Mesenchymal stem cell (in vitro differentiated cells and primary cell): ENCODE measurements around the gene IGSF9B.

Experiments
- DNase-seq: peaks from one replicate; pipeline ENCODE4 v3.0.0-alpha.2; 2013
- H2AFZ ChIP-seq: one replicate; pipeline ENCODE4 v1.6.1; 2013; ENCODE audit warnings: low read depth, mild to moderate bottlenecking, control low read depth, inconsistent platforms, low read length, moderate library complexity
- H2AK5ac ChIP-seq: 2 replicates; pipeline ENCODE4 v1.6.1; 2013; ENCODE audit warnings: low read length, moderate library complexity, mild to moderate bottlenecking, inconsistent platforms; ENCODE audit not compliant: severe bottlenecking
- H2BK120ac ChIP-seq: one replicate; pipeline ENCODE4 v1.6.1; 2013; ENCODE audit warnings: low read depth, mild to moderate bottlenecking, inconsistent platforms, low read length, moderate library complexity
- H2BK12ac ChIP-seq, 2 experiments: one replicate each; pipeline ENCODE4 v1.6.1; 2013; ENCODE audit warnings: inconsistent platforms in 2 of 2, low read length in 2 of 2, mild to moderate bottlenecking in 2 of 2, moderate library complexity in 2 of 2, control low read depth in 1 of 2
- H2BK15ac ChIP-seq: one replicate; pipeline ENCODE4 v1.6.1; 2013; ENCODE audit warnings: mild to moderate bottlenecking, low read depth, inconsistent platforms; ENCODE audit not compliant: poor library complexity, severe bottlenecking
- H2BK5ac ChIP-seq: 2 replicates; pipeline ENCODE4 v1.6.1; 2013; ENCODE audit warnings: low read depth, mild to moderate bottlenecking, low read length, control low read depth, inconsistent platforms; ENCODE audit not compliant: poor library complexity, severe bottlenecking
- H3K14ac ChIP-seq, 2 experiments: one replicate each; pipeline ENCODE4 v1.6.1; 2013; ENCODE audit warnings: inconsistent platforms in 2 of 2, low read length in 2 of 2, control low read depth in 1 of 2, mild to moderate bottlenecking in 1 of 2, moderate library complexity in 1 of 2
- H3K18ac ChIP-seq, 2 experiments: one replicate each; pipeline ENCODE4 v1.6.1; 2013; ENCODE audit warnings: inconsistent platforms in 2 of 2, low read length in 2 of 2, control low read depth in 1 of 2, low read depth in 1 of 2, mild to moderate bottlenecking in 1 of 2
- H3K23ac ChIP-seq, 2 experiments: one replicate each; pipeline ENCODE4 v1.6.1; 2013; ENCODE audit warnings: inconsistent platforms in 2 of 2, low read length in 2 of 2, mild to moderate bottlenecking in 2 of 2, moderate library complexity in 2 of 2, control low read depth in 1 of 2
- H3K27ac ChIP-seq: 2 replicates; pipeline ENCODE4 v1.5.1; 2013; ENCODE audit warnings: mild to moderate bottlenecking, moderate library complexity, low read length, control low read depth, inconsistent platforms; ENCODE audit not compliant: poor library complexity, severe bottlenecking
- H3K27me3 ChIP-seq, 2 experiments: 2 replicates each; pipeline versions ENCODE4 v1.6.1 to v1.7.0; 2013; ENCODE audit warnings: low read length in 2 of 2, mild to moderate bottlenecking in 2 of 2, moderate library complexity in 2 of 2, control low read depth in 1 of 2, inconsistent platforms in 1 of 2; ENCODE audit not compliant: control insufficient read depth in 1 of 2, insufficient read depth in 1 of 2
- H3K36me3 ChIP-seq, 2 experiments: 2 replicates each; pipeline versions ENCODE4 v1.6.1 to v1.7.0; 2013; ENCODE audit warnings: low read length in 2 of 2, control low read depth in 1 of 2, inconsistent platforms in 1 of 2, low read depth in 1 of 2, mild to moderate bottlenecking in 1 of 2; ENCODE audit not compliant: insufficient read depth in 2 of 2, control insufficient read depth in 1 of 2
- H3K4ac ChIP-seq, 2 experiments: one replicate each; pipeline ENCODE4 v1.6.1; 2013; ENCODE audit warnings: inconsistent platforms in 2 of 2, low read length in 2 of 2, mild to moderate bottlenecking in 2 of 2, moderate library complexity in 2 of 2, control low read depth in 1 of 2, low read depth in 1 of 2
- H3K4me1 ChIP-seq: 2 replicates; pipeline ENCODE4 v1.6.1; 2013; ENCODE audit warnings: low read depth, low read length, control low read depth; ENCODE audit not compliant: control insufficient read depth, insufficient read depth
- H3K4me2 ChIP-seq: 2 replicates; pipeline ENCODE4 v1.6.1; 2013; ENCODE audit warnings: low read length, mild to moderate bottlenecking, inconsistent platforms; ENCODE audit not compliant: poor library complexity, severe bottlenecking
- H3K4me3 ChIP-seq, 2 experiments: 2 replicates each; pipeline versions ENCODE4 v1.5.1 to v1.7.0; 2013; ENCODE audit warnings: low read length in 2 of 2, mild to moderate bottlenecking in 2 of 2, control low read depth in 1 of 2, low read depth in 1 of 2; ENCODE audit not compliant: insufficient read depth in 1 of 2
- H3K79me1 ChIP-seq: replicated peaks from 2 replicates; pipeline ENCODE4 v1.6.1; 2013; ENCODE audit warnings: mild to moderate bottlenecking, control low read depth, low read length, inconsistent platforms; ENCODE audit not compliant: poor library complexity, severe bottlenecking
- H3K9ac ChIP-seq: 2 replicates; pipeline ENCODE4 v1.7.0; 2013; ENCODE audit warnings: mild to moderate bottlenecking, low read length, moderate library complexity
- H3K9me3 ChIP-seq: 2 replicates; pipeline ENCODE4 v1.7.0; 2013; ENCODE audit warnings: mild to moderate bottlenecking, low read length; ENCODE audit not compliant: control insufficient read depth
- H4K8ac ChIP-seq: one replicate; pipeline ENCODE4 v1.6.1; 2013; ENCODE audit warnings: inconsistent platforms, mild to moderate bottlenecking, low read length, moderate library complexity
- H4K91ac ChIP-seq: one replicate; pipeline ENCODE4 v1.6.1; 2013; ENCODE audit warnings: mild to moderate bottlenecking, low read length, inconsistent platforms
- WGBS: methylation state at CpG from one replicate; pipeline ENCODE4 v1.1.7; 2013; ENCODE audit warnings: mixed read lengths; 5-methylcytosine and 5-hydroxymethylcytosine counted together

IGSF9B gene

GRCh38 chr11:133898770-133899115 is 58.0 kb downstream of the IGSF9B start:
- H4K8ac ChIP-seq: no peak overlapping the region
- no peak overlapping the region for H3K9ac ChIP-seq
- no peak for DNase-seq
- H2BK120ac ChIP-seq: no peak overlapping the region
- H2BK15ac ChIP-seq: no peak overlapping the region
- no peak overlapping the region for H3K27ac ChIP-seq
- no peaks in the 10 kb centered on the region for H3K36me3 ChIP-seq
- peaks cover 0 to 10% of the 10 kb centered on the region in 2 experiments for H3K27me3 ChIP-seq
- no peaks in the 10 kb centered on the region for H3K79me1 ChIP-seq
- WGBS: 78% methylated on average over 5 of the region's 5 CpGs
- H3K14ac ChIP-seq: no peak overlapping the region
- no peak overlapping the region for H2BK12ac ChIP-seq
- H3K9me3 ChIP-seq: no peaks in the 10 kb centered on the region
- H2AK5ac ChIP-seq: no peak overlapping the region
- H2AFZ ChIP-seq: no peak overlapping the region
- no peak overlapping the region for H3K4ac ChIP-seq
- H3K23ac ChIP-seq: no peak overlapping the region
- no peak overlapping the region for H3K18ac ChIP-seq
- no peak overlapping the region for H3K4me3 ChIP-seq
- H3K4me1 ChIP-seq: no peaks in the 10 kb centered on the region
- no peak overlapping the region for H2BK5ac ChIP-seq
- no peak overlapping the region for H4K91ac ChIP-seq
- no peak overlapping the region for H3K4me2 ChIP-seq

DNA sequence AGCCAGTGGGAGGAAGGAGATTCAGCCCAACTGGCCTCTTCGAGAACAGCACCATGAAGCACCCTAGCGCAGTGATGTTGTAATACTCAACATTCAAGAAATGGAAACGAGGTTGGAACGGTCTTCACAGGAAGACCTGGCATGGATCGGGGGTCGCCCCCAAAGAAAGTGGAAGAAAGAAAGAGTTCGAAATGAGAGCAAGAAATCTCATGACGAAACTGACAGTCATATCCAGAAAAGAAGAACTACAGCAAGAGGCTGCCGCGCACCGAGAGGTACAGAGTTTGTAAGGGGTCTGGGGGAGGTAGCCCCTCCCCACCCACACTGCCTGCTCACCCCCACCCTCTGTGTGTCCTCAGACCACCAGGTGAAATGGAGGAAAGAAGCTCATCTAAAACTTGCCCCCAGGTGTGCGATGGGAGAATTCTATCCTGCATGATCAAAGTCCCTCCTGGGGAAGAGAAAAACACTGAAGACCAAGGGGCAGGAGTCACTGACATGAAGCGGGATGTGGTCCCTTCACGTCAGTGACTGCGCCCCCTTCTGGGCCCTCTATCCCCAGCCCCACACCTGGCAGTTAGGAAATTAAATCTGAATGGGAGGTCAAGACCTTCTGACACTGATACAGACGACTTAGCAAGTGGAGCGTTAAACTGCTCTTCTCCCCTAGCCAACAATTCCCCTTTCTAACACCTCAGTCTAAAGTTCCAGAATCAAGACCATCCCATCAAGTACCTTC is 58.6 kb downstream of the IGSF9B start:
- no peak overlapping the region for H2BK12ac ChIP-seq

DNA sequence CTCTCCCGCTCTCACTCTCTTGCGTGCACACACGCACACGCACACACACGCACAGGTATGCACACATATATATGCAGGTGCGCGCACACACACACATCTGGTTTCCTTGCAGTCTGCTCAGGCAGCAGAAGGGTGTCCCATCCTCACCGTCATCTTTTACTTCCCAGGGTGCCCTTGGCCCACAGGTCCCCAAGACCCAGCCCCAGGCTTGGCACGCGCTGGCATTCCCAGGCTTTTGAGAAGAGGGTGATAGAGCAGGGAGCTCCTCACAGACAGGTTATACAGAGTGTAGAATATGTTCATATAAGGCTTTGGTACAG is 59.5 kb downstream of the IGSF9B start:
- DNase-seq: no peak
- Histone ChIP-seq H3K18ac (no peak overlapping the region), H2BK120ac (no peak overlapping the region), H2AFZ (no peak overlapping the region), H3K14ac (no peak overlapping the region), H3K27me3 (peaks cover 0 to 17% of the 10 kb centered on the region in 2 experiments), H2BK12ac (no peak overlapping the region), H3K9ac (no peak overlapping the region), H3K23ac (no peak overlapping the region), H4K8ac (no peak overlapping the region), H3K27ac (no peak overlapping the region), H2AK5ac (no peak overlapping the region), H3K4ac (no peak overlapping the region), H3K4me3 (no peak overlapping the region), H2BK15ac (no peak overlapping the region), H3K79me1 (no peaks in the 10 kb centered on the region), H3K4me2 (no peak overlapping the region), H4K91ac (no peak overlapping the region), H3K9me3 (no peaks in the 10 kb centered on the region), H3K36me3 (no peaks in the 10 kb centered on the region), H3K4me1 (no peaks in the 10 kb centered on the region), H2BK5ac (no peak overlapping the region)
- over 99% methylated on average over 10 of the region's 10 CpGs for WGBS

More for the DNA sequence above, 58.6 kb downstream of the IGSF9B start:
- Histone ChIP-seq H3K9ac (no peak overlapping the region), H3K79me1 (no peaks in the 10 kb centered on the region), H3K27ac (no peak overlapping the region), H3K4me3 (no peak overlapping the region), H2BK15ac (no peak overlapping the region), H3K27me3 (peaks cover 0 to 10% of the 10 kb centered on the region in 2 experiments), H3K23ac (no peak overlapping the region), H2AFZ (no peak overlapping the region), H3K4ac (no peak overlapping the region), H3K4me1 (no peaks in the 10 kb centered on the region), H3K4me2 (no peak overlapping the region), H3K18ac (no peak overlapping the region), H3K14ac (no peak overlapping the region), H2AK5ac (no peak overlapping the region), H2BK5ac (no peak overlapping the region), H3K36me3 (no peaks in the 10 kb centered on the region), H4K91ac (no peak overlapping the region), H4K8ac (no peak overlapping the region), H3K9me3 (no peaks in the 10 kb centered on the region), H2BK120ac (no peak overlapping the region)
- WGBS: 79% methylated on average over 17 of the region's 17 CpGs
- DNase-seq: no peak

- no peak overlapping the region for H3K23ac ChIP-seq
- H2AK5ac ChIP-seq: no peak overlapping the region
- H2BK15ac ChIP-seq: no peak overlapping the region
- H3K18ac ChIP-seq: no peak overlapping the region
- H2BK120ac ChIP-seq: no peak overlapping the region
- H3K4ac ChIP-seq: no peak overlapping the region
- no peak overlapping the region for H3K4me2 ChIP-seq
- no peaks in the 10 kb centered on the region for H3K36me3 ChIP-seq
- H4K91ac ChIP-seq: no peak overlapping the region
- H3K14ac ChIP-seq: no peak overlapping the region
- 88% methylated on average over 10 of the region's 10 CpGs for WGBS
- no peak for DNase-seq
- H3K4me3 ChIP-seq: no peak overlapping the region
- no peak overlapping the region for H2AFZ ChIP-seq
- H3K27ac ChIP-seq: no peak overlapping the region
- H2BK12ac ChIP-seq: no peak overlapping the region
- no peak overlapping the region for H2BK5ac ChIP-seq
- no peak overlapping the region for H3K9ac ChIP-seq
- H3K4me1 ChIP-seq: no peaks in the 10 kb centered on the region
- peaks cover 0 to 17% of the 10 kb centered on the region in 2 experiments for H3K27me3 ChIP-seq
- H3K79me1 ChIP-seq: no peaks in the 10 kb centered on the region
- no peaks in the 10 kb centered on the region for H3K9me3 ChIP-seq
- no peak overlapping the region for H4K8ac ChIP-seq
Observed at GRCh38 chr11:133896642-133897330, 60.0 kb downstream of the IGSF9B start.
